Astrocyte of the spinal cord (primary cell): ENCODE results near the gene ANKRD40CL.
"Not testable (repeated sequence)": the region's sequence is repeated elsewhere in the genome, so short reads cannot be mapped to it uniquely, and the experiment has no call there.

Experiments
- DNase-seq: peaks from one replicate; pipeline ENCODE4 v3.0.0; 2011; ENCODE audit warnings: low read depth, low spot score
- H3K4me3 ChIP-seq: 2 replicates; pipeline ENCODE4 v1.5.1; 2011; ENCODE audit warnings: low read depth, mild to moderate bottlenecking, low read length, moderate library complexity
- in situ Hi-C: cut with HindIII; loops from 2 replicates; pipeline ENCODE4 v1.10.0; 2017; ENCODE audit warnings: low sequenced_read_pairs
- TF ChIP-seq, protein P1 (sequence below): IDR thresholded peaks from 2 replicates; pipeline ENCODE4 v1.5.1; 2012; ENCODE audit warnings: low read depth, mild to moderate bottlenecking, low read length, inconsistent platforms

The ANKRD40CL gene

DNA sequence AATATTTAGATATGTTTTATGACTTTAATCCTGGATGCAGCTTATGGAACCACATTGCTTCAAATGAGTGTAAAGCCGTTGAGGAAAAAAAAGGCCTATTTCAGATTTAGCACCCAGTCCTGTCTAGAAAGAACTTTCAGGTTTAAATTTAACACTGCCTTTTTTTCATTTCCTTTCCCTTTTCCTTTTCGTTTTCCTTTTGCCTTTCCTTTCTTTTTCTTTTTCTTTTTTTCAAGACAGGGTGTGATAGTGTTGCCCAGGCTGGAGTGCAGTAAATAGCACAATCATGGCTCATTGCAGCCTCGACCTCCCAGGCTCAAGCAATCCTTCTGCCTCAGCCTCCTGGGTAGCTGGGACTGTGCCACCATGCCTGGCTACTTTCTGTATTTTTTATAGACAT, 32.0 kb downstream of the ANKRD40CL start:
- in situ Hi-C loops, result no loop called here
- H3K4me3 ChIP-seq, result no peak overlapping the region
- no peak for DNase-seq
- TF ChIP-seq, protein P1, sequence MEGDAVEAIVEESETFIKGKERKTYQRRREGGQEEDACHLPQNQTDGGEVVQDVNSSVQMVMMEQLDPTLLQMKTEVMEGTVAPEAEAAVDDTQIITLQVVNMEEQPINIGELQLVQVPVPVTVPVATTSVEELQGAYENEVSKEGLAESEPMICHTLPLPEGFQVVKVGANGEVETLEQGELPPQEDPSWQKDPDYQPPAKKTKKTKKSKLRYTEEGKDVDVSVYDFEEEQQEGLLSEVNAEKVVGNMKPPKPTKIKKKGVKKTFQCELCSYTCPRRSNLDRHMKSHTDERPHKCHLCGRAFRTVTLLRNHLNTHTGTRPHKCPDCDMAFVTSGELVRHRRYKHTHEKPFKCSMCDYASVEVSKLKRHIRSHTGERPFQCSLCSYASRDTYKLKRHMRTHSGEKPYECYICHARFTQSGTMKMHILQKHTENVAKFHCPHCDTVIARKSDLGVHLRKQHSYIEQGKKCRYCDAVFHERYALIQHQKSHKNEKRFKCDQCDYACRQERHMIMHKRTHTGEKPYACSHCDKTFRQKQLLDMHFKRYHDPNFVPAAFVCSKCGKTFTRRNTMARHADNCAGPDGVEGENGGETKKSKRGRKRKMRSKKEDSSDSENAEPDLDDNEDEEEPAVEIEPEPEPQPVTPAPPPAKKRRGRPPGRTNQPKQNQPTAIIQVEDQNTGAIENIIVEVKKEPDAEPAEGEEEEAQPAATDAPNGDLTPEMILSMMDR, result no peak

DNA sequence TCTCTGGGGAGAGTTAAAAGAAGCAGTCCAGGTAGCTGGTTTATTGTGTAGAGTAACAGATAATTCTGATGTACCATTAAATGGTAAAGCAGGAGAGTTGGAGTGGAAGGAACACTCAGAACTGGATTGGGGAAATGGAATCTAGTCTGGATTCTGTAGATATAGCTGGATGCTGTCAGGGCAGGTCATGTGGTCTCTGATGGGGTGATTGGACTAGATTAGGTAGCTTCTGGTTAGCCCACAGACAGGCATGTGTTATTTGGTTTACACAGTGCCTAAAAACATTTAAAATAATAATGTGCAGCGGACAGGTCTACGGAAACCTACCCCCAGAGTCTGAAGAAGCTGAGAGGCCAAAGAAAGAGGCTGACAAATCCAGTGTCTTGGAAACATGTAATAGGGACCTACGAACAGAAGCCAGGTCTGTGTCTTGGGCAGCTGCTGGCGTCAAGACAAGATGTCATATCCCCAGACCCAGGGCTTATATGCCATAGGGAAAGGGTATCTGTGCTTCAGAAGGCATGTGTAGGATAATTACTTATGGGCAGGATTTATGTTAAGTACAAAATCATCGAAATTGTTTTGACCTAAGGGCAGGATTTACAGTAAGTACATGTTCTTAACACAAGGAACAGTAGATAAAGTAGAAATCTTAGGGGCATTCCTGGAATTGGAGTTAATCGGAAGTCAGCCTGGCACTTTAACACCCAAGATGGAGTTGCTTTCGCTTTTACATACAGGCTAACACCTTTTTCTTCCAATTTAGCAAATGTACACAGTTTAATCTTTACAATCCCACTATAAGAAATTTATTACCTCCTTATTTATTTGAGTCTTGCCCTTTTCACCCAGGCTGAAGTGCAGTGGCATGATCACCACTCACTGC, 35.5 kb downstream of the ANKRD40CL start:
- in situ Hi-C loops, result no loop called here
- no peak overlapping the region for H3K4me3 ChIP-seq
- TF ChIP-seq, protein P1, result no peak
- DNase-seq, result no peak

DNA sequence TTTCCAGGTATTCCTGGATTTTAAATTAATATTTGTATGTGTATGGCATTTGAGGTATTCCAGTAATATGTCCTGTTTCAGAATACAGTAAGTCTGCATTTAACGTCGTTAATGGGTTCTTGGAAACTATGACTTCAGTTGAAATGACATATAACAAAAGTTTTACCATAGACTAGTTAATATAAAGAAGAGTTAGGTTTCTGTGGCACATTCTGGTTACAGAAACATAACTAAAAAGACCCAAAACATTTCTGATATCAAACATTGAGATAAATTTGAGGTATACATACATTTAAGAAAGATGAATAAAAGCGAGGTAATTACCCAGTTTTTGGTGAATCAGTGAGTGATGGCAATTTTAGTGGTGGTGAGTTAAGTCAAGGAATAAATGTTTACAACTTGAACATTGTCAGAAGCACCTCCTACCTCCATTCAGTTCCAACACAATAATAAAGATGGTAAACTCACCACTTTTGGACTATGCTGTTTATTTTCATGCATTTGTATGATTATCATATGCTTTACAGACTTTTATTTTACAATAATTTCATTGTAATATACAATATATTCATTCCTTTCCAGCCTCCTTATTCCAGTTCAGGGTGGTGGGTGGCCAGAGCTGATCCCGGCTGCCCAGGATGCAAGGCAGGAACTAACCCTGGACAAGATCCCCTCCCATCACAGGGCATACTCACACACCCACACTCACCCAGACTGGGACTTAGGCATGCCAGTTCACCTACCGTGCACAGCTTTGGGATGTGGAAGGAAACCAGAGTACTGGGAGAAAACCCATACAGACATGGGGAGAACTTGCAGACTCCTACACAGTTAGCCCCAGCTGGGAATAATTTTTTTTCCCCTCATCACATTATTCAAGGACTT, 38.2 kb downstream of the ANKRD40CL start:
- TF ChIP-seq, protein P1, result no peak
- in situ Hi-C loops, result no loop called here
- no peak for DNase-seq
- no peak overlapping the region for H3K4me3 ChIP-seq

DNA sequence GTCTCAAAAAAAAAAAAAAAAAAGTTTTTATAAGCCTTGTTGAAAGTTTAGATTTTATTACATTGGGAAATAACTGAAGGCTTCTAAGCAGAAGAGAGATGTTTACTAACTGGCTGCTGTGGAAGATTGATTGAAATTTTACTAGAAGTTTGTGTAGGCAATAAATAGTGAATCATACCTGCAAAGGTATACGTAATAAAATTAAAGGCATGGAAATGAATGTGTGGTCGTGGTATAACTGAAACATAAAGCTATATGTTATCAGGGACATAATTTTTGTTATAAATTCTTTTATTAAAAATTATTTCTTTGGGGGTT, 39.2 kb downstream of the ANKRD40CL start:
- in situ Hi-C loops, result no loop called here
- H3K4me3 ChIP-seq, result no peak overlapping the region

DNA sequence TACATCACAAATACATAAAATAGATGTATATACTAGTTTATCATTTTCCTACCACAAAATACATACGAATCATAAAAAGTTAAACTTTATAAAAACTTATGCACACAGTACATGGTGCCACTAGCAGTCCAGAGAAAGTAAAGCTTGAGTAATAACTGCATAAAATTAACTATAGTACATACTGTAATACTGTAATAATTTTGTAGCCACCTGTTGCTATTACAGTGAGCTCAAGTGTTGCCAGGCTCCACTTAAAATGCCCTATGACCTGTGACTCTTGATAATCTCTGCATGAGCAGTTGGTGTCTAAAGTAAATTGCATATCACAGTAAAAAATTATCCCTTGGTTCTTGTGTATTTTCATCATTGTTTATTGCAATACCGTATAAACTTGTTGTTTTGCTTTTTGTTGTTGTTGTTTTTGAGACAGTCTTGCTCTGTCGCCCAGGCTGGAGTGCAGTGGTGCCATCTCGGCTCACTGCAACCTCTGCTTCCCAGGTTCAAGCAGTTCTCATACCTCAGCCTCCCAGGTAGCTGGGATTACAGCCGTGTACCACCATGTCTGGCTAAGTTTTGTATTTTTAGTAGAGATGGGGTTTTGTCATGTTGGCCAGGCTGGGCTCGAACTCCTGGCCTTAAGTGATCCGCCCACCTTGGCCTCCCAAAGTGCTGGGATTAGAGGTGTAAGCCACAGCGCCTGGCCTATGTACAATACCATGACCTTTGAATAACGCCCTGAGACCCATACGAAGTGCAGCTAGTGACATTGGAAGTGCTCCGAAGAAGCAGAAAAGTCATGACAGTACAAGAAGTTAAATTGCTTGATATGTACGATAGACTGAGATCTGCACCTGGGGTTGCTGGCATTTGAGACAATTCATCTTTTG, 41.3 kb downstream of the ANKRD40CL start:
- in situ Hi-C loops, result no loop called here
- TF ChIP-seq, protein P1, result no peak
- no peak overlapping the region for H3K4me3 ChIP-seq
- no peak for DNase-seq

More for the DNA sequence above, 39.2 kb downstream of the ANKRD40CL start:
- TF ChIP-seq, protein P1, result no peak
- no peak for DNase-seq

DNA sequence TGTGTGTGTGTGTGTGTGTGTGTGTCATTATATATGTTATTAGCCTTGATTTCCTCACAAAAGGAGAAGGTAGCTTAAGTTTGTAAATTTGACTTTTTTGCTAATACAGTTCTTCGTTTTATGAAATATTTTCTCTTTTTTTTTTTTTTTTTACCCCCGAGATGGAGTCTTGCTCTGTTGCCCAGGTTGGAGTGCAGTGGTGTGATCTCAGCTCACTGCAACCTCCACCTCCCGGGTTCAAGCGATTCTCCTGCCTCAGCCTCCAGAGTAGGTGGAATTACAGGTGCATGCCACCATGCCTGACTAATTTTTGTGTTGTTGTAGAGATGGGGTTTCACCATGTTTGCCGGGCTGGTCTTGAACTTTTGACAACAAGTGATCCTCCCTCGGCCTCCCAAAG, 42.7 kb downstream of the ANKRD40CL start:
- in situ Hi-C loops, H3K4me3 ChIP-seq, DNase-seq: not testable (repeated sequence)
